Measurements from ENCODE around the gene PLCD3.
A peak's percentile ranks its signal among the peaks of the same experiment; 100 is the strongest.

PLCD3 gene

DNA sequence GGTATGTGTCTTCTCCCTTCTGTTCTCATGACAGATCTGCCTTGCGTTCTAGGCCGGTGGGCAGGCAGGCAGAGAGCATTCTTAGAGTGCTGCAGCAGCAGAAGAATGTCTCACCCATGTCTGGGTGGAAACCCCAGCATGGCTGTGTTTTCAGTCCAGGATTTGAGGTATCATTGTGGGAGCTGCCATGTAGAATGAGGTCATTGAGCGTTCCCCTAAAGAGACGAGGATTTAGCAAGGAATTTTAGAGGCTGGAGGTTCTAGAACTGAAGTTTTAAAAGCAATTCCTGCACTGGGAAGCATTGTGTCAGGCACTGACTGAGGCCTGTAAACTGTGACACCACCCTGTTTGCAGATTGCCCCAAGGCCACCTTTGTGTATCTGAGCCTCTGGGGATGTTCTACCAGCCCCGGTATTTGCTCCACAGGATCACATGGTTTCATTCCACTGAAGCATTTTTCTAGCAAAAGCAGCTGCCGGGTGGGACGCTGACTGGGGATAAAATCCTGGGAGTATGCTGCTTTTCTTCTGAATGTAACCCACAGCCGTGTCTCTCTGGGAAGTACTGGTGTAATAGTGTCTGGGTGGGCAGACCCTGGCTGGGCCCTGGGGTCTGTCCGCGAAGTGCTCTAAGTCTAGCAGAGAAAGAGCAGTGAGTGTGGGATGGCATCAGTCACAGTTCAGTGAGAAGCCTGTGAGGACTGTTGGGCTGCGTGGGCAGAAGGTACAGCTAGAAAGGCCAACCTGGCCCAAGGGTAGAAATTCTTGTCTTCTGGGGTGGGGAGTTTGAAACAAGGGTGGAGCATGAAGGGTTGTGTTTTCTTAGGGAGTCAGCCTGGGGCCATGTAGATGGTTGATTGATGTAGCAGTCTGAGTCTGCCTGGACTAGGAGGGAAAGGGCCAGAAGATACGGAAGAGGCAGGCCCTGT lies 30.2 kb downstream of the PLCD3 start:
- no peak for DNase-seq (ENCODE audit: low read depth)

DNA sequence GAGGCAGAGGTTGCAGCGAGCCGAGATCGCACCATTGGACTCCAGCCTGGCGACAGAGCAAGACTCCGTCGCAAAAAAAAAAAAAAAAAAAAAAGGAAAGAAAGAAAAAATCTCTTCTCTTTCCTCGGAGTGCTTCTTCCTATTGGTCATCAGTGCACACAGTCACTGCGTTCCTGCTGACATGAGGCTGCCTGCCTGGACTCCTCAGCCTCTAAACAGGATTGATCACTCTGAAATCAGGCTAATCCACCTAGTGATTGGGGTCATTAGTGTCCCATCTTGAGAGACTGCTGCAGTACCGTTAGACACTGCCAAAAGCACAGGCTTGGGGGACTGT lies 30.8 kb downstream of the PLCD3 start:
- DNase-seq (ENCODE audit: low read depth), result no peak

DNA sequence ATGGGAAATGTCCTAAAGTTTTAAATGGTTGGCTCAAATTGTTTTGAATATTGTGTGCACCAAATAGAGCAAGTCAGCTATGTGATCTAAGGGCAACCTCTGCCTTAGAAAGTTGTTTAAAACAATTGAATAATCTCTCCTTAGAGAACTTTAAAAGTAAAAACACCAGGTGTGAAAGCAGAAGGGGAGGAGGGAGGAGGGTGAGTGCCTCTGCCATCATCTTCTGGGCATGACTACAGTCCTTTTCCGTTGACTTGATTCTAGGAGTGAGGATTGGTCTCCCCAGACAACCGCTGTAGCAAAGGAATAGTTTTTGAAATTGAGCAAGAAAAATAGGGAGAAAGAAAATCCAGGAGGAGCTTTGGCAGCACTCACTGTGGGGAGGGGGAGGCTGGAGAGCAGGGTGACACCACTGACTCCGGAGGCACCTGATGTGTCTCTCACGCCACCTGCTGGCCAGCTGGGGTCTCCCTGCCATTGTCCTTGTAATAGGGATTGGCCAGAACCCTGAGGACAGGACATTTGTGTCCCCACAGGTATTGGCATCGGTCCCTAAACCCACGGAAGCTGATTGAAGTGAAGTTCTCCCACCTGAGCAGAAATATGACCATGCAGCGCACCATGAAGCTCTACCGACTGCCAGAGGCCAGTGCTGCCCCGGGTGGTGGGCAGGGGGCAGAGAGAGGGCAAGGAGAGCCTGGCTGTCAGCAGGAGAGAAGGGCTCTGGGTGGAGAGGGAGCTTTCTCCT lies 33.3 kb downstream of the PLCD3 start:
- DNase-seq (ENCODE audit: low read depth), result peak; percentile 51

DNA sequence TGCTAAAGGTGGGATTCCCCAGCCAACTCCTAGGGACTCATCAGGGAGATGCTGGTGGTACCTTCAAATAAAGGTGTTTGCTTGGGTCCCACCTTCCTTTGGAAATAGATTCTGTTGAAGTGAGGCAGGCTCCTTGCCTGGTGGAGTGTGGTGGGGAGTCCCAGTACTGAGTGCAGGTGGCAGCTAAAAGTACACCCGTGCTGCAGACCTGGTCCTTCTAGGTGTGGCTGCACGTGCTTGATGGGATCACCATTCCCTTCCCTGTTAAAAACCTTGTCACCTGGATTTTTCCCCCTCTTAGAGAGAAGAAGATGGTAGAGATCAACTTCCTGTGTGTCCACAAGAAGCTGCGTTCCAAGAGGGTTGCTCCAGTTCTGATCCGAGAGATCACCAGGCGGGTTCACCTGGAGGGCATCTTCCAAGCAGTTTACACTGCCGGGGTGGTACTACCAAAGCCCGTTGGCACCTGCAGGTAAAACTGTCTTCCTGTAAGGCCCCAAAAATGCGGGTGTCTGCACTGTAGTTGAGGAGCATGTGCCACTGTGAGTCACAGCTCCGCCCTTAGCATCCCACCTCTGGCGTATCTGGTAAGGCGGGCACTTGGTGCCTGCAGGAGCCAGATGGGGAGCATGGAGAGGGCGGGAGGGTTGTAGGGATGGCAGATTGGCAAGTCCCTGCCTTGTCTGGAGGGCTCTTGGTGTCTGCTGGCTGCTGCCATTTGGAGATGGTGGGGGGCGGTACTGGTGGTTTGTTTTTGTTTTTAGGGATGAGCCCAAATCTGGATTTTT lies 34.0 kb downstream of the PLCD3 start:
- DNase-seq (ENCODE audit: low read depth), result no peak

DNA sequence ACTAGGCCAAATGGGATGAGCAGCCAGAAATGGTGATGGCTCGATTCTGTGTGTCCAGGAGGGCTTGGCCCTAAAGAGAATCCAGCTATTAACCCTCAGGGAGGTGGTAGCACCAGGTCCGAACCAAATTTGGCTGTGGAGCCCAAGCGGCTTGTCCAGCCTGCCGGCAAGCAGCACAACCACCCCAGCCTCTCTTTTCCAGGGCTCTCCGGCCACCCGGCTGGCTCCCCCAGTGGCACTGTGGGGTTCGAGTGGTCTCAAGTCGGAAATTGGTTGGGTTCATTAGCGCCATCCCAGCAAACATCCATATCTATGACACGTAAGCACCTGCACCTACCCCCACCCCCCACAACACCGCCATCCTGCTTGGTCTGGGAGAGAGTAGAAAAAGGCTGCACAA lies 35.4 kb downstream of the PLCD3 start:
- DNase-seq (ENCODE audit: low read depth), result no peak

DNA sequence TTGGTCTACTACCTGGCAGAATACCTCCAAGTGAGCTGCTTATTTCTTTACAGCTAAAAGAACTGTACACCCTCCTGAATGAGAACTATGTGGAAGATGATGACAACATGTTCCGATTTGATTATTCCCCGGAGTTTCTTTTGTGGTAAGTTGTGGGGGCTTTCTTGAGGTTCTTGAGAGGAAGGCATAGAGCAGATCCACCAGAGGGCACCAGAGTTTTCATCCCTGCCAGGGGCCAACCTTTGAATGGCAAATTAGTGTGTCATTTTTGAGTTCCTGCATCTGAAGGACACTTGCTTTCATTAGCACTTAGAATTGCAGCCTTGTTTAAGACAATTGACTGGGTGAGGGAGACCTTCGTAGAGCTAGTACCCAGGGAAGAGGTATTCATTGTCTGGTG lies 36.2 kb downstream of the PLCD3 start:
- no peak for DNase-seq (ENCODE audit: low read depth)

DNA sequence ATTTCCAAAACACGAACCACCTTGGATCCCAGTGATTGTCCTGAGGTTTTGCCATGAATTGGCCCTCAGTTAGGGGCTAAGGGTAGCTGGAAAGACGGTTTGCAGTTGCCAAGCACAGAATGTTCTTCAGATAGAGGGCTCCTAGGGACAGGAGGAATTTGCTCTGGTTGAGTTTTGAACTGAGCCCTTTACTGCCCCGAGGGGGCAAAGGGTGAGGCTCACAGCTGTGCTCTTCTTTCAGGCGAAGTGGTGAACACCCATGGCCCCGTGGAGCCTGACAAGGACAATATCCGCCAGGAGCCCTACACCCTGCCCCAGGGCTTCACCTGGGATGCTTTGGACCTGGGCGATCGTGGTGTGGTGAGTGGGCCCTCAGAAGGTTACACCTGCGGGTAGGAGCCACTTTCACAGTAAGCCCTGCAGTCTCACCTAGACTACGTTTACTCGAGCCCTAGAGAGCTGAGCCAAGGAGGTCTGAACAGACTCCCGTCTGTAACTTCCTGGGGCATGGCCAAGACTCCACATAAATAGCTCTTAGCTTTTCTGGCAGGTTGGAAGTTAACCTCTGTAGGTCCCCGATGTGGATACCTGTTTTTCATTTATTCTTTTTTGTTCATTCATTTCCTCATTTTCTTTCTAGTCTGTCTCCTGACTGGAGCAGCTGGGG lies 38.7 kb downstream of the PLCD3 start:
- no peak for DNase-seq (ENCODE audit: low read depth)

DNA sequence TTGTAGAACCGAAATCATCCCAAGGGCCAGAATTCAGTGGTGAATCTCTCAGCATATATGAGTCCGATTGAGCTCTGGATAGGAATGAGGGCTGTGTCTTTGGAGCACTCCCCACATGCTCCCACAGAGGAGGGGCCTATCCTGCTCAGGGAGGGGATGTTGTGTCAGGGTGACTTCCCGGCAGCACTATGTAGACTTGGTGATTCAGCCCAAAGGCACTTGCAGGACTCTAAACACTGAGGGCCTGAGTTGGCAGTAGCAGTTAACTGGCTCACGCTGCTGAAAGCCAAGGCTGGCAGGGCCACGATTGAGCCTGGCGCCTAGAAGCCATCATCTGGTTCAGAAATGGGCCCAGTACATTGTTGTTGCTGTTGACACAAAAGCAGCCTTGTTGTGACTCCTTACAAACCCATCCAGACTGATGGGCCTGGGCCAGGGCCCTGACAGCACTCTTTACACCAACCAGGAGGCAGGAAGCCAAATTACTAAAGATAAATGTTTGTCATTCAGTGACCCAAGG lies 39.3 kb downstream of the PLCD3 start:
- no peak for DNase-seq (ENCODE audit: low read depth)

DNA sequence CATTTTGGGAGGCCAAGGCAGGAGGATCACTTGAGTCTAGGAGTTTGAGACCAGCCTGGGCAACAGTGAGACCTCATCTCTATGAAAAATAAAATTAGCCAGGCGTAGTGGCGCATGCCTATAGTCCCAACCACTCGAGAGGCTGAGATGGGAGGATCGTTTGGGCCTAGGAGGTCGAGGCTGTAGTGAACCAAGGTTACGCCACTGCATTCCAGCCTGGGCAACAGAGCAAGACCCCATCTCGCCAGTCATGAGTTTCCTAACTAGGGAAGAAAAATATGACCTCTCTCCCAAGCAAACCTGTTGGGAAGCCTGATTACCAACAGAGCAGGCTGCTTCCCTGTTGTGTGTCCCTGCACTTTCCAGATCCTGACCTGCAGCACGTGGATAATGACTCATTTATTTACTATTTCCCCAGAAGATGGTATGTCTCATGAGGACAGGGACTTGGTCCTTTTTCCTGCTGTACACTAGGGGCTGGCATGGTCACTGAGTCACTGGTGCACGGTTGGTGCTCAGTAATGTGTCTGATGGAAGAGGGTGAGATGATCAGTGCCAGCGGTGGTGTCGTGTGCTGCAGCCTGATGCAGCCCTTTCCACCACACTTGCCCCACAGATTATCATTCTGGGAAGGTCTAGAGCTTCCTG lies 40.4 kb downstream of the PLCD3 start:
- no peak for DNase-seq (ENCODE audit: low read depth)

DNA sequence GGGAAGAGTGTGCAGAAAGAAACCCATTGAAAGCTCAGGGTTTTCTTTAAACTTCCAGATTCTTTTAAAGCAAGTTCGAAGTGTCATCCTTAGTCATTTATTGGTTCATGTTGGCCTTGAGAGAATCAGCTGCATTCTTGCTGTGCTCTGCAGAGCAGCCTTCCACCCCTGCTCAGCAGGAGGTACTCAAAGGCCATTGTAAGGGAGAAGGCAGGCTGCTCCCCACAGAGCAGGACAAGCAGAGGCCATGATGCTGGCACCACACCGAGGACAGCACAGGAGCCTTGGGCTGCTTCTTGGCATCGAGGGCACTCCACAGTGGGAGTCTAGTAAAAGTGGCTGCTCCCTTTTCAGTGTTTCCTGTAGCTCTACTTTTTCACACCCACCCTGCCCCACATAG lies 41.6 kb downstream of the PLCD3 start:
- no peak for DNase-seq (ENCODE audit: low read depth)

DNA sequence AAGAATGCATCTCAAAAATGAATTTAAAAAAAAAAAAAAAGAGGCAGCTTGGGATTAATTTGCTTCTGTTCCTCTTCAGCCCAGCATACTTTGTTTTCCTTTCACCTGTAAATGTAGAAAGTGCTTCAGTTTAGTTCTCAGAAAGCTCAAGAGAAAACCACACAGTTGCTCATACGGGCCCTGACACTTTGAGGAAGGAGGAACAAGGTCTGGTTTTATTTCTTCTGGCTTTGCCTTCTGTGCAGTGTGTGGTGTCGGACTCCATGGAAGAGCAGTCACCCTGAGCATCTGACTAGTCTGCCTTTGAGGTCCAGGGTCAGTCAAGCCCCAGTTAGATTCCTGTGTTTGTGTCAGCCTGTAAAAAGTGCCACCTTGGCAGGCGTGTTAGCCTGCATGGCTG lies 43.6 kb downstream of the PLCD3 start:
- no peak for DNase-seq (ENCODE audit: low read depth)

DNA sequence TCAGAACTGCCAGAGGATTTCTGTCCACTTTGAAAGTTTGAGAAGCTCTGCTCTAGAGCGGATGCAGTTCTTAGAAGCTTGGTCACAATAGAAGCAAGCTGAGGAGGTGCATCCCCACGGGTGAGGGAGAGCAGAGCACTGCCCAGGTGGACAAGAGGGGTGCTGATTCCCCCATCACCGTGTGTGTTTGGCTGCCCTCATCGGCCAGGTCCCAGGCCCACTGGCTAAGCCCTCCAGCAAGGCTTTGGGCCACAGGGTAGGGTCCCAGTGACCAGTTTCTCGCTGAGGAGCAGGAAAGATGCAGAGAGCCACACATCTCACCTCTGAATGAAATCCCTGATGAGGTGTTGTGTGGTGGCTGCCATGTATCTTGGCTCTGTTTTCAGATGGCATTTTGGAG lies 44.3 kb downstream of the PLCD3 start:
- no peak for DNase-seq (ENCODE audit: low read depth)

DNA sequence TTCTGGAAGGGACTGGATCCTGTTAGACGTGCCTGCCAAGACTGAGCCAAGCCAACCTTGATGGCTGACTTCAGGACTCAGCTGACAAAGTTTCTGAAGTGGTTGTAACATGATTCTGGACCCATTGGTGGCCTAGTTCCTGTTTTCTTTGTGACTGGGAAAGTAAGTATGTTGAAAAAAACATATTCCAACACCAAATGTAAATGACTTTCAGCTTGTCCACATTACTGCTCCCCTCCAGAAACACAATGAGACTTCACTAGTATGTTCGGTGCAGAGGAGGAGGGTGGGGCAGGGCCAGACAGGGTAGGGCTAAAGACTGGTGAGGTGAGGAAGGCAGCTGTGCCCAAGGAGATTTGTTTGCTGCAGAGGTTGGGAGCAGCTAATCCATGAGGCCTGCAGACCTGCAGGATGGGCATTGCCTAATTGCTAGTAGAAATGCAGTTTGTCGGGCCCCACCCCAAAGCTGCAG lies 44.8 kb downstream of the PLCD3 start:
- DNase-seq (ENCODE audit: low read depth), result no peak

DNA sequence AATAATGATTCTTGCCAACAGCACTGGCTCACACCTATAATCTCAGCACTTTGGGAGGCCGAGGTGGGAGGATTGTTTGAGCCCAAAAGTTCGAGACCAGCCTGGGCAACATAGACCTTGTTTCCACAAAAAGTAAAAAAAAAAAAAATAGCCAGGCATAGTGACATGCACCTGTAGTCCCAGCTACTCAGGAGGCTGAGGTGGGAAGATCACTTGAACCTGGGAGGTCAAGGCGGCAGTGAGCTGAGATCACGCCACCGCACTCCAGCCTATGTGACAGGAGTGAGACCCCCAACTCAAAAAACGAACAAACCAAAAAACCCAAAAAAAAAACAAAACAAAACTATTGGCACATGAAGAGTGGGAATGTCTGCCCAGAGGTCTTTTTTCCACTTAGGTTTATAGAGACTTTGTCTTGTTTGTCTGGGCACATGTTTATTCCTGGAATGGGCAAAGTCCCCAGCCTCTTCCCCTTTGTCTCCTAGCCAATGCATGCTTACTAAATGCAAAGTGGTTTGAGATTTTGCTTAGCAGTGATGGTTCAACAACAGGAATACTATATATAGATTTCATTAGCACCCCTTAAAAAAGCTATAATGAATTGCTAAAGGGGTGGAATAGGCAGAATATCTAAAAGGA lies 45.3 kb downstream of the PLCD3 start:
- DNase-seq (ENCODE audit: low read depth), result no peak

DNA sequence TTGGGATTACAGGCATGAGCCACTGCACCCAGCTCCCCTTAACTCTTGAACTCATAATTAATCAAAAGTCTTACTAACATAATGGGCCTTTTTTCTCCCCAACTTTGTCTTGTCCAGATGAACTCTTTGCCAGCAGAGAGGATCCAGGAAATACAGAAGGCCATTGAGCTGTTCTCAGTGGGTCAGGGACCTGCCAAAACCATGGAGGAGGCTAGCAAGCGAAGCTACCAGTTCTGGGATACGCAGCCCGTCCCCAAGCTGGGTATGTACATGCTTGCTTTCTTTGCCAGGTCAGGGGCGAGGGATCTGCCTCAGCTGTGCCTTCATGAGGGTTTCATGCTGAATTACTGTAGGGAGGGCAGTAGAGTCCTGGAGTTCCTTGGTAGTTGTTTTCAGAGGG lies 45.9 kb downstream of the PLCD3 start:
- no peak for DNase-seq (ENCODE audit: low read depth)

DNA sequence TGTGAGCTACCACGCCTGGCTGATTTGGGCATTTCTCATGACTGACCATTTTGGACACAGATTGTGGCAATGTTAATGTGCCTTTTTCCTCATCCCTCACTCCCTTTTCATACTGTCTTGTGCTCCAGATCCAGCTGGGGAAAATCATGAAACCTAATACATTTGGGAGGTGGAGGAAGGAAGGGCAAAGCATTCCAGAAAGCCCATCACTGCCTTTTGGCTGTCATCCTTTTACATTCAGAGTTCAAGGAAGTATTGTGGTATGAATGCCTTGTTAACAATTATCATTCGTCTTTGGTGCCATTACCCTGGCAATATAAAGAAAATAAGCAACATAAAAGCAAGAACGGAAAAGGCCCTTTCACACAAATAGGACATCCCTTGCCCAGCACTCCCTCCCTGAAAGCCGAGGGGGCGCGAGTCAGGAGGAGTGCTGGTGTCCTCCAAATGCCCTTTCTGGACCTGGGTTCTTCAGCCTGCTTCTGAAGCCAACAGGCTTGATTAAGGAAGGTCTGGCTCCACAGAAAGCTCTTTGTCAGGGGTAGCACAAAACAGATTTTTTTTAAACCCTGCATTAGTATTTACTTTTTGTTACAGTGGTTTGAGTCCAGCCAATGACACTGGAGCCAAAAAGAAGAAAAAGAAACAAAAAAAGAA lies 51.1 kb downstream of the PLCD3 start:
- no peak for DNase-seq (ENCODE audit: low read depth)

DNA sequence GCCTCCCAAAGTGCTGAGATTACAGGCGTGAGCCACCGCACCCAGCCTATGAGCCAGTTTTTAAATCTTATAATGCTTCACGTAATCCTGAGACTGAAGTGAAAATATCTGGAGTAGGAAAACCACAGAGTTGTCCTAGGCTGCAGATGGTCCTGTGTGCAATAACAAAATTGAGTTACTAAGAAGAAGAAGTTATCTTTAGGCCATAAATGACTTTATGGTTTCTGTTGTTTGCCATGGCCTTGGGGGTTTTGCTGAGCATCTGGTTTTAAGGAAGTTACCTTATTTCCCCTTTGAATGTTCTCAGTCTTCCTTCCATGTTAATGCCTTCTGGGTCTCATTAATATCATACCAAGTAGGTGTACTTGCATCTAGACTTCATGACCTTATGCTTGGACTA lies 54.7 kb downstream of the PLCD3 start:
- DNase-seq (ENCODE audit: low read depth), result no peak

DNA sequence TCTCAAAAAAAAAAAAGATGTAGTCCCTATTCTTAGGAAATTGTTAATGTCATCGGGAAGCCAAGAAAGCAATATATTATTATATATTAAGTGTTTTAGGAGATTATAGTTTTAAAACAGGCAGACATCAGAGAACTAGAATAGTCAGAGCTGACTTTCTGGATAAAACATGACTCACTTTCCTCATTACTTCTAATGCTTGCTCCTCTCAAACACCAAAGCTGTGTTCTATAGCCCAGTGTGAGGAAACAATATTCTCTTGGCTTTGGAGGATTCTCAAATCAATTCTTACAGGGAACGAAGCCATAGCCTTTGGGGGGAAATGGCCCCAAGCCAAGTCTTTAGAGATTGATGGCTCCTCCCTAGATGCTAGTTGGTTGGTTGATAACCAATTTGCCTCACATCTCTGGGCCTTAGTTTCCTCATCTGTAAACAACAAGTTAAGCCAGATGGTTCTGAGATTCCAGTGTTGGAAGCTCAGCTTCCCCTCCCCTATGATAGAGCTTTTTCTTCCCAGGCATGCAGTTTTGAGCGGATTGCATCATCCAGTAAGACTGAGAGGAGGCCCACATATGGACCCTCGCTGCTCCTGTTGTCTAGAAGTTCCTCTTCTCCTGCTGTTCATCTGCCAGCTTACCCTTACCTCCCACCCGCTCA lies 58.8 kb downstream of the PLCD3 start:
- no peak for DNase-seq (ENCODE audit: low read depth)

DNA sequence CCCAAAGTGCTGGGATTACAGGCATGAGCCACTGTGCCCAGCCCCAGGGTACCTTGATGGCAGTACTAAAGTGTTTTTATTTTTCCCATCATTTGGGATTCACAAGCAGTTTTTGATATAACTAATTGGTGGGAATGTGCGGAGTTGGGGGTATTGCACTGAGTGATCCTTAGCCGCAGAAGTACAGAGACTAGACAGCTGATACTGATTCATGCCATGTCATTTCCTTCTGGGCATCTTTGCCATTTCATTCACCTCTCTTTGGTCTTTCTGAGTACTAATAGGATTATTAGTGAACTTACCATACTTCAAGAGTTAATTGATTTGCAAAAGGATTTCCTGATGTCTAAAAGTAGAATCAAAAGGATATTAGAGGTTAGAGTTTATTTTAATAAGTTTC lies 61.5 kb downstream of the PLCD3 start:
- DNase-seq (ENCODE audit: low read depth), result no peak

DNA sequence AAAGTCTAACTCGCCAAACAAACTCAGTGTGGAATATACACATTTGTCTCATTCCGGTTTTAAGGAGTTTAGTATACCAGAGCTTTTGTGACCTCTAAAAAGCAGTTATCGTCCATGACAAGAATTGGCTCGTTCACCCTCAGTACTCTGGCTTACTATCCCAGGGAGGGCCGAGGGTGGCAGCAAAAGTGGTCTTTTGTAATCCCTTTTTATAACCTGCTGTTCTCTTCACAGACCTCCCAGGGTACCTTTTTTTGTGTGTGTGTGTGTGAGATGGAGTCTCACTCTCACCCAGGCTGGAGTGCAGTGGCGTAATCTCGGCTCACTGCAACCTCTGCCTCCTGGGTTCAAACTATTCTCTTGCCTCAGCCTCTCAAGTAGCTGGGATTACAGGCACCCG lies 62.3 kb downstream of the PLCD3 start:
- no peak for DNase-seq (ENCODE audit: low read depth)

All from stimulated activated CD8-positive, alpha-beta memory T cell treated with anti-CD3 and anti-CD28 coated beads, Interleukin-12 subunit alpha, Interleukin-12 subunit beta, amount 100 ng/mL, for 1 hour (primary cell).